Cardiac muscle cell (in vitro differentiated cells and primary cell): ENCODE measurements around the gene ALDH1L1. TPM values are rescaled to one million over a fixed set of nuclear protein-coding genes. Genes with fewer than 3 reads are reported as not detected.

ENCODE experiments used
- DNase-seq, 2 donors: peaks; one replicate each; pipeline versions ENCODE4 v3.0.0 to v3.0.0-alpha.2; 2010 to 2017; ENCODE audit warnings: low read depth in 1 of 2, low spot score in 1 of 2
- H3K27ac ChIP-seq: fragments of 200-600 bp; sonication (generic); 2 replicates; pipeline ENCODE4 v1.5.1; 2016
- H3K27me3 ChIP-seq: fragments of 200-600 bp; sonication (generic); 2 replicates; pipeline ENCODE4 v1.6.0; 2016; ENCODE audit warnings: control low read depth
- H3K36me3 ChIP-seq: fragments of 200-600 bp; sonication (generic); 2 replicates; pipeline ENCODE4 v1.5.1; 2016; ENCODE audit warnings: control low read depth
- H3K4me1 ChIP-seq: fragments of 200-600 bp; sonication (generic); 2 replicates; pipeline ENCODE4 v1.8.1; 2017; ENCODE audit warnings: low read depth, mild to moderate bottlenecking, mixed run types
- H3K4me3 ChIP-seq: fragments of 200-600 bp; sonication (generic); 2 replicates; pipeline ENCODE4 v1.5.1; 2016; ENCODE audit warnings: mild to moderate bottlenecking
- H3K9me3 ChIP-seq: fragments of 200-600 bp; sonication (generic); 2 replicates; pipeline ENCODE4 v1.5.1; 2017; ENCODE audit warnings: low read depth, mild to moderate bottlenecking, control low read depth
- CTCF ChIP-seq: IDR thresholded peaks from 2 replicates; pipeline ENCODE4 v1.5.1; 2012; ENCODE audit warnings: low read depth, mild to moderate bottlenecking, low read length
- polyA plus RNA-seq: library from polyadenylated mRNA; unstranded; fragments of >200 nt; fragmentation: Nextera tagmentation; extraction: Ambion mirVana; gene quantifications from 2 replicates; pipeline ENCODE4 v1.2.1, GENCODE V29; 2016
- total RNA-seq: library from RNA; depleted of rRNA; stranded (reverse); fragments of >200 nt; gene quantifications from 2 replicates; pipeline ENCODE4 v1.2.3, GENCODE V29; 2016

Gene ALDH1L1
- total and polyA plus RNA-seq, 2 experiments from 2014 or later = 0.98 to 2.6 TPM

GRCh38 chr3:126063358-126063965, 116.9 kb downstream of the ALDH1L1 start:
- H3K27ac ChIP-seq = no peak overlapping the region
- no peak for DNase-seq
- no peak overlapping the region for H3K4me3 ChIP-seq
- H3K36me3 ChIP-seq = no peaks in the 10 kb centered on the region
- no peak for TF ChIP-seq CTCF
- no peaks in the 10 kb centered on the region for H3K9me3 ChIP-seq
- no peaks in the 10 kb centered on the region for H3K27me3 ChIP-seq
- peaks cover 12% of the 10 kb centered on the region for H3K4me1 ChIP-seq

DNA sequence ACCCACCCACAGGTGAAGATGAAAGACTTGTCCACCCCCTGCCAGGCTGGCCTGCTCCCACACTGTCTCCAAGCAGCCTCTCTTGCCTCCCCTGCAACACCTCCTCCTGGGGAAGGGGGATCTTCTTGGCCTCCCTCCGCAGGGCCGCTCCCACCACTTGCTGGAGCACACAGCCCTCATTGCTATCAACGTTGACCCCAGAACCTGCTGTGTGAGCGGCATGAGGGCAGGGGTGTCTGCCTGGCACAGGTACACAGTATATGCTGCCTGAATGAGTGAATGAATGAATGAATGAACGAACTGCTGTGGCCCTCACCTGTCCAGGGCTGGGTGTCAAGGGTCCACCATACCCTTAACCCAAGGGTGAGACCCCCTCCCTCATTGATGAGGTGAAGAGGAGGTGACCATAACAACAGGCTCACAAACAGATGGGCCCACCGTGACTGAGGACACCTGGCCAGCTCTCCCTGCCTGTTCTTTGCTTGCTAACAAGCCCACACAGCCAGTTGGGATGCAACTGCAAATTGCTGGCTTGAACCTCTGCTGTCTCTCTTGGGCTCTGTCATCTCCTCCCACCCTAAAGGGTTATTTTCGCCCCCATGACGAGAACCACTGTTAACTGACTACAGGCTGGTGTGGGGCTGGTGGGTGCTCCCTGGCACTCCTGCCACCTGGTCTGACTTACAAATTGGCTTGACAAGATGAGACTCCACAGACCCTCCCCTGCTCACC, 118.9 kb downstream of the ALDH1L1 start:
- TF ChIP-seq CTCF = no peak
- Histone ChIP-seq H3K27me3 (no peaks in the 10 kb centered on the region), H3K27ac (no peak overlapping the region), H3K9me3 (no peaks in the 10 kb centered on the region), H3K4me1 (peaks cover 12% of the 10 kb centered on the region), H3K4me3 (no peak overlapping the region), H3K36me3 (no peaks in the 10 kb centered on the region)
- no peak for DNase-seq

GRCh38 chr3:126060613-126061145, 119.7 kb downstream of the ALDH1L1 start:
- Histone ChIP-seq H3K4me1 (peaks cover 12% of the 10 kb centered on the region), H3K4me3 (no peak overlapping the region), H3K27ac (no peak overlapping the region), H3K27me3 (no peaks in the 10 kb centered on the region), H3K36me3 (no peaks in the 10 kb centered on the region), H3K9me3 (no peaks in the 10 kb centered on the region)
- DNase-seq = no peak
- no peak for TF ChIP-seq CTCF

DNA sequence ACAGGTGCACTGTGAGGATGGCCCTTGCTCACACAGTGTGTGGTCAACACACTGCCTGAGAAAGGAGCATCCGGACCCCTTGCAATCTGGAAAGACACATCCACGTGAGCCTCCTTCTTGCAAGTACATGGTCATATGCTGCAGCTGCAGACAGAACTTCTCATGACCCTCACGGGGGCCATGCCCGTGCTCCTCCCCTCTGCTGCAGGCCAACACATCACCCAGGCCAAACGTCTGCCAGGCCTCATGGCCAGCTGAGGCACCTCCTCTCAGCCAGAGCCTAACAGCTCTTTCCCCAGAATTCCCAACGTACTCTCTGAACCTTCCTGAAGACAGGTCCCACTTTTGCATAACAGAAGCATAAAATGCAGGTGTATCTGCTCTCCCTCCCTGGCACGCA, 121.7 kb downstream of the ALDH1L1 start:
- H3K4me3 ChIP-seq = no peak overlapping the region
- no peak overlapping the region for H3K27ac ChIP-seq
- no peaks in the 10 kb centered on the region for H3K27me3 ChIP-seq
- H3K9me3 ChIP-seq = no peaks in the 10 kb centered on the region
- peaks cover 12% of the 10 kb centered on the region for H3K4me1 ChIP-seq
- TF ChIP-seq CTCF = no peak
- H3K36me3 ChIP-seq = no peaks in the 10 kb centered on the region
- DNase-seq = no peak

- Histone ChIP-seq H3K36me3 (no peaks in the 10 kb centered on the region), H3K4me3 (no peak overlapping the region), H3K27me3 (no peaks in the 10 kb centered on the region), H3K4me1 (peaks cover 12% of the 10 kb centered on the region), H3K9me3 (no peaks in the 10 kb centered on the region), H3K27ac (no peak overlapping the region)
- DNase-seq = no peak
- no peak for TF ChIP-seq CTCF
These were observed 122.5 kb downstream of the ALDH1L1 start for GRCh38 chr3:126057936-126058335.
